Measurements from ENCODE around the gene RTP1. TPM values are rescaled to one million over a fixed set of nuclear protein-coding genes. Genes with fewer than 3 reads are reported as not detected.

Gene RTP1, protein sequence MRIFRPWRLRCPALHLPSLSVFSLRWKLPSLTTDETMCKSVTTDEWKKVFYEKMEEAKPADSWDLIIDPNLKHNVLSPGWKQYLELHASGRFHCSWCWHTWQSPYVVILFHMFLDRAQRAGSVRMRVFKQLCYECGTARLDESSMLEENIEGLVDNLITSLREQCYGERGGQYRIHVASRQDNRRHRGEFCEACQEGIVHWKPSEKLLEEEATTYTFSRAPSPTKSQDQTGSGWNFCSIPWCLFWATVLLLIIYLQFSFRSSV
- total RNA-seq: not detected

DNA sequence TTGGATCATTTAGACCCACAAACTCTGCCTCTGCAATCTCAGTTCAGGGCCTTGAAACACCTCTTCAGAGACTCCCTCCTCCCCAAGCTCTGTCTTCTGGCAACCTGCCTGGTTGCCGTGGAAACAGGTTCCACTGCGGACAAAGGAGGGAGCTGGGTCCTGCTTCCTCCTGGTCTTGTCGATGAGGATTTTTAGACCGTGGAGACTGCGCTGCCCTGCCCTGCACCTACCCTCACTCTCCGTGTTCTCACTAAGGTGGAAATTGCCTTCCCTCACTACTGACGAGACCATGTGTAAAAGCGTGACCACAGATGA, at the start of gene RTP1:
Gene RTP1 (plus strand): TSS at position 152 of the 315 bp plus-strand sequence. CDS start 30 bp downstream, at position 182.
- TF ChIP-seq, protein P1, sequence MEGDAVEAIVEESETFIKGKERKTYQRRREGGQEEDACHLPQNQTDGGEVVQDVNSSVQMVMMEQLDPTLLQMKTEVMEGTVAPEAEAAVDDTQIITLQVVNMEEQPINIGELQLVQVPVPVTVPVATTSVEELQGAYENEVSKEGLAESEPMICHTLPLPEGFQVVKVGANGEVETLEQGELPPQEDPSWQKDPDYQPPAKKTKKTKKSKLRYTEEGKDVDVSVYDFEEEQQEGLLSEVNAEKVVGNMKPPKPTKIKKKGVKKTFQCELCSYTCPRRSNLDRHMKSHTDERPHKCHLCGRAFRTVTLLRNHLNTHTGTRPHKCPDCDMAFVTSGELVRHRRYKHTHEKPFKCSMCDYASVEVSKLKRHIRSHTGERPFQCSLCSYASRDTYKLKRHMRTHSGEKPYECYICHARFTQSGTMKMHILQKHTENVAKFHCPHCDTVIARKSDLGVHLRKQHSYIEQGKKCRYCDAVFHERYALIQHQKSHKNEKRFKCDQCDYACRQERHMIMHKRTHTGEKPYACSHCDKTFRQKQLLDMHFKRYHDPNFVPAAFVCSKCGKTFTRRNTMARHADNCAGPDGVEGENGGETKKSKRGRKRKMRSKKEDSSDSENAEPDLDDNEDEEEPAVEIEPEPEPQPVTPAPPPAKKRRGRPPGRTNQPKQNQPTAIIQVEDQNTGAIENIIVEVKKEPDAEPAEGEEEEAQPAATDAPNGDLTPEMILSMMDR (IDR thresholded peaks at IDR 0.05): no peak
- DNase-seq (ENCODE audit: low spot score): no peak
- ATAC-seq (ENCODE audit: low FRiP score): no peak

DNA sequence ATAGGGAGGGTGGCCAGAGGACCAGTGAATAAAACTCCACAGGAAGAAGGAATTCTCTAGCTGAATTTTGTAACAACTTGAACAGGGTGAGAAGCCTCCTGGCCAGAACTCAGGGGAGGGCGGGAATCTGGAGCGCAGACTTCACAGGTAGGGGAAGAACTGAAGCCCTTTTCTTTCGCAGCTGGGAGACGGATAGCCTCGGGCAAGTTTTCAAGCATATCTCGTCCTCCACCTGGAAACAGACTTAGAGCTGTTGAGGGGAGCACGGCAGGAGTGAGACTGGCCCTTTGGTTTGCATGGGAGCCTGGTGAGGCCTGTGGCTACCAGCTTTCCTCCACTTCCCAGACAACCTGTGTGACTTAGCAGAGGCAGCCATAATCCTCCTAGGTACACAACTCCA, 47.1 kb upstream of the RTP1 start:
- DNase-seq (ENCODE audit: low spot score) (no peak), ATAC-seq (ENCODE audit: low FRiP score) (no peak)
- TF ChIP-seq, protein P1 (IDR thresholded peaks at IDR 0.05): no peak

DNA sequence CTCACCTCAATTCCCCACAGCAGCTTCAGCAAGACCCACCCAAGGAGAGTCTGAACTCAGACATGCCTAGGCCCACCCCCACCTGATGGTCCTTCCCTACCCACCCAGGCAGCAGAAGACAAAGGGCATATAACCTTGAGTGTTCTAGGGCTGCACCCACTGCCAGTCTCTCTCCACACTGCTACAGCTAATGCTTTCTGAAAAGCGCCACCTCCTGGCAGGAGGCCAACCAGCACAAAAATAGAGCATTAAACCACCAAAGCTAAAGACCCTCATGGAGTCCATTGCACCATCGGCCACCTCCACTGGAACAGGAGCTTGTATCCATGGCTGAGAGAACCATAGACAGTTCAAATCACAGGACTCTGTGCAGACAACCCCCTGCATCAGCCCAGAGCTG, 46.7 kb upstream of the RTP1 start:
- TF ChIP-seq, protein P1 (IDR thresholded peaks at IDR 0.05): no peak
- DNase-seq (ENCODE audit: low spot score): no peak
- no peak for ATAC-seq (ENCODE audit: low FRiP score)

DNA sequence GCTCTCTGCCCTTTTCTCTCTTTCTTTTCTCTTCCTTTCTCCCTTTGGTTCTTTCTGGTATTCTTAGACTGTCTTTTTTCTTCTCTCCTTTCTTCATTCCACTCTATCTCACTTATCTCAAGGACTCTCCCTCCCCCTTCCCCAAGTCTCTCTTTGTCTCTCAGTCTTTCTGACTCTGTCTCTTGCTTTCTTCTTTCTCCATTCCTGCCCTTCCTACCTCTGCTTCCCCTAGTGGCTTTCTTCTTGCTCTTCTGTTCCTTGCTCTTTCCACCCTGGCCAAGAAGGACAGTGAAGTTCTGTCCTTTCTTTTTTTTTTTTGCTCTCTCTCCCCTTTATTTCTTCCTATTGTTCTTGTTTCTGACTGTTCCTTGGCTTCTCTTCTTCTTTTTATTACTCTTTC, 35.7 kb upstream of the RTP1 start:
- TF ChIP-seq, protein P1 (IDR thresholded peaks at IDR 0.05): no peak
- DNase-seq (ENCODE audit: low spot score) (no peak), ATAC-seq (ENCODE audit: low FRiP score) (no peak)

DNA sequence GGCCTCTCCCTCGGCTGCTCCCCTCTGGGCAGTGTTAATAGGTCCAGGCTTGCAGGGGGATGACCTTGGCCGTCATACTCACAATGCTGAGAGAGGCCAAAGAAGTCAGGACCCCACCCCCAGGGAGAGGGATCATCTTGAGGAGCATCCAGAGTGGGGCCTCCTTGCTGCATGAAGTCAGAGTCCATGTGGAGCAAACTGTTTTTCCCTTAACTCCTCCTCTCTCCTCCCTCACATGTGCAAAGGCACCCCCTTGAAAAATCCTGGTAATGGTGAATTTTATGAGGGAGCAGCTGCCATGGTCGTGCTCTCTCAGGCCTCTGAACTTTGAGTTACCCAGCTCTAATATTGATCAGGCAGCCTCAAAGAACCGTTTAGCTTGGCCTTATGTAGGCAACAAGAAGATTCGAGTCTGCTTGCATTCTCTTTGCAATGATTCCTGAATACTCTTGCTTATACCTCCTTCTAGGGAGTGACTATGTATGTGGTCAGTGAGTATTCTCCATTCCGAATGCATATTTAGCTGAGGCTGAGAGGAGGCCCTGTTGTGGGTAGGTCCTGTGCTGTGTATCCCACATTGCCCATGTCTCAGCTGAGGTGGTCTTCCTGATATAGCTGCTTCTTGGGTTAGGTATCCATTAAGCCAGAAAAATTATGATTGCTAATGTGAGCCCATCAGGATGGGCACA, 34.9 kb upstream of the RTP1 start:
- TF ChIP-seq, protein P1 (IDR thresholded peaks at IDR 0.05): no peak
- DNase-seq (ENCODE audit: low spot score) (no peak), ATAC-seq (ENCODE audit: low FRiP score) (no peak)

DNA sequence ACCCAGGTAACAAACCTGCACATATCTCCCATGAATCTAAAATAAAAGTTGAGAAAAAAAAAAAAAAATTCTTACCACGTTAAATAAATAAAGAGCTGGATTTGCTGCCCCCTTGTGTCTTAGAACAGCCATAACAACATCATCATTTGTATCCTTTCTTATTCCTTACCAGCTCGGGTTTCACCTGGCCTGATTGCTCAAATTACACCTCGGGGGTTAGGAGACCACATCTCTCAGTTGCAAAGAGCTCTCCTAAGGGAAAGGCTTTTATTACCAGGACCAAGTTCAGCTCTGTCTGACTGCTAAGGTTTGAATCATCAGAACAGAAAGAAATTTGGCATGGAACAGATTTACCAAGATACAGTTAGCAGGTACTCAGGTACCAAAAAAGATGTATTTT, 32.1 kb upstream of the RTP1 start:
- TF ChIP-seq, protein P1 (IDR thresholded peaks at IDR 0.05): no peak
- ATAC-seq (ENCODE audit: low FRiP score): no peak
- no peak for DNase-seq (ENCODE audit: low spot score)

DNA sequence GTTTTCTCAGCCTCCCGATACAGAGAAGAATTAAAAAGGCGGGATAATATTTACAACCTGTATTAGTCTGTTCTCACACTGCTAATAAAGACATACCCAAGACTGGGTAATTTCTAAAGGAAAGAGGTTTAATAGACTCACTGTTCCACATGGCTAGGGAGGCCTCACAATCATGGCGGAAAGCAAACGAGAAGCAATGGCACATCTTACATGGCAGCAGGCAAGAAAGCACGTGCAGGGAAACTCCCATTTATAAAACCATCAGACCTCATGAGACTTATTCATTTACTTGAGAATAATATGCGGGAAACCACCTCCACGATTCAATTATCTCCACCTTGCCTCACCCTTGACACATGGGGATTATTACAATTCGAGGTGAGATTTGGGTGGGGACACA, 30.5 kb upstream of the RTP1 start:
- no peak for ATAC-seq (ENCODE audit: low FRiP score)
- TF ChIP-seq, protein P1 (IDR thresholded peaks at IDR 0.05): no peak
- DNase-seq (ENCODE audit: low spot score): no peak
